Inferior parietal cortex (tissue), 1 donor: ENCODE results near the gene LRRN4CL.

Experiments used
- DNase-seq: peaks from one replicate; pipeline ENCODE4 v3.0.0-alpha.2; 2016; ENCODE audit errors: extremely low spot score

Gene LRRN4CL

DNA sequence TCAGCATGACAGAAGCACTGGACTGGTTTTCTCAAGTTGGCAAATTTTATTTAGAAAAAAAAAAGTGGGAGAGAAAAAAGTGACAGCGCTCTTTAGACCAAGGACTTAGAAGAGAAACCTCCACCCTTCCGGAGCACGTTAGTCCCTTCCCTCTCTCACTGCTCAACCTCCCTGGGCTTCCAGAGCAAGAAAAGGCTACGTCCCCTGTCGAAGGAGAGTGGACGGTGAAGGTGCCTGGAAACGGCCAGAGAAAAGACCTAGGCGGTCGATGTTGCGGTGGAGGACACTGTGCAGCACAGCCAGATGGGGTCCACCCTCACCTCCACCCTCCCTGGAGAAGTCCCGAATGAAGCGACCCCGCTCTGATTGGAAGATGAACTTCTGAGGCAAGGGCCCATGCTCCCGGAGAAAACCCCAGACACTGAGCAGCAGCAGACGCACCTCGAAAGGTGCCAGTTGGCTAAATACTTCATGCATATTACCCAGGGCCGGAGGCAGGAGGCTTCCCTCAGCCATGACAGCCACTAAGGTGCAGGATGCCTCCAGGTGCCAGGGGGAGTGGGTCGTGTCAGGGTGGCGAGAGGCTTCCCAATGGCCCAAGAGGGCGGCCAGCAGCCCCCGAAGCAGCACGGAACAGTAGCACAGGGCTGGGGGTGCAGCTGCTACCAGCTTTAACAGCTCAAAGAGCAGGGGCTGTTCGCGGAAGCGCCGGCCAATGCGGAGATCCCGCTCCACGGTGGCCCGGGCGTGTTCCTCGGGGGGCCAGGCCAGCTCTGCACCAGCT is 42.3 kb downstream of the LRRN4CL start:
- DNase-seq, result no peak

DNA sequence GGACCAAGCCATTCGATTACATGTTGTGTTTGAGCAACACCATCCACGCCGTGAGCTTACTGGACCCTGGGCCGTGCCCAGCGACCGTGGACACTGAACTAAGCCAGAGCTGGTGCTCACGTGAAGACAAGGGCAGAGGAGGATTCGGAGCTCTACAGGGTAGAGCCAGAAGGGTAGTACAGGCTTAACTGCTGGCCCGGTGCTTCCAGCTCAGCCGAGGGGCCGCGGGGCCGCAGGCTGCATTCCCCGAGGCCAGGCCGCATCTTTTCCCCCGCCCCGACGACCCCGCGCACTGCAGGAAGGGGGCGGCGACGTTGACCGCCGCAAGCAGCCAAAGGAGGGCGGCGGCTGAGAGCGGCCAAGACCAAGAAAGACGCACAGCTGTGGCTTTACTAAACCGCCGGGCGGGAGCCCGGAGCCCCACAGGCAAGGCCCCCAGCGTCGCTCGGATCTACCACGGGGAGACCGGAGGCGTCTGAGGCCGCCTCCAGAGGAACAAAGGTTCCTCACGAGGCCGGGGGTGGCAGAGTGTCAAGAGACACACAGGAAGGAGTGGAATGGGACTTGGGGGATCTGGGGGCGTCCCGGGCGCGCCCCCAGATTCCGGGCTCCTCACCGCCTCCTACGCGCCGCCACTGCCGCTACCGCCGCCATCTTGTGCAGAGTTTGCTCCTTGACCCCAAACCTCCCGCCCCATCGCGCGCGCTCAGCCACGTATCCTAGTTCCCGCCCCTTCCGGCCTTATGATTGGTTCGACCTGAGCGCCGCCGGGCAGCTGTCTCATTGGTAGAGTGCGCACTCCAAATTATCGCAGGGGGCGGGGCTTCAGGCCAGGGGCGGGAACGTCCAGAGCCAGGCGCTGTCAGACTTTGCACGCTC is 43.1 kb downstream of the LRRN4CL start, which contains the start of gene GANAB:
TSS of gene GANAB (minus strand) at position 668 of the 879 bp plus-strand sequence. CDS start at position 654, 14 bp downstream.
- peak; percentile 97 for DNase-seq

- no peak for DNase-seq
These were observed 43.7 kb downstream of the LRRN4CL start for GRCh38 chr11:62645671-62645945.

- no peak for DNase-seq
These were observed 45.1 kb downstream of the LRRN4CL start for GRCh38 chr11:62644220-62644619.
